GM19468 (cell line): Measurements from ENCODE around the gene UBXN10.

Source experiments
- ATAC-seq: cut with Tn5 transposase; IDR thresholded peaks from one replicate; pipeline ENCODE4 v1.9.1; 2021; ENCODE audit warnings: mild to moderate bottlenecking, moderate library complexity, moderate number of reproducible peaks; ENCODE audit not compliant: unreplicated experiment; ENCODE audit errors: extremely low read depth

The UBXN10 gene

GRCh38 chr1:20182415-20182814 lies 3.5 kb upstream of the UBXN10 start:
- no peak for ATAC-seq

DNA sequence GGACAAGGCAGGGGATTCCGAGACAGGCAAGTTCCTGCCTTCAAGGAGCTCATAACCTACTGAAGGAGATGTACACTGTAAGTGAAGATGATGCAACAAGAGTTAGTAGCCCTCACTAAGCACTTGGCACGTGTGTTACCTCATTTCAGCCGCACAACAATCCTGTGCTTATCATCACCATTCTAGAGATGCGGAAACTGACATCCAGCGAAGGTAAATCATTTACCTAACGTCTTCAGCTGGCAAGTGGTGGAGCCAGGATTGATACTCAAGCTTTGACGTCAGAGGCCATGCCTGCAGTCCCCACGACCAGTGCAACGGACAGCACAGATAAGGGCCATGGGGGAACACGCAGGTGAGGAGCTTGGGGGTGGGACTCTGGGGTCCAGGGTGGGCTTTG lies 2.9 kb upstream of the UBXN10 start:
- ATAC-seq, result no peak

GRCh38 chr1:20183616-20184271 lies 2.2 kb upstream of the UBXN10 start:
- ATAC-seq, result no peak

GRCh38 chr1:20184481-20184900 lies 1.4 kb upstream of the UBXN10 start:
- ATAC-seq, result no peak

- ATAC-seq, result no peak
Measured at GRCh38 chr1:20184997-20185833, 681 bp upstream of the UBXN10 start.

- ATAC-seq, result no peak
Measured at GRCh38 chr1:20187103-20187812, 1.4 kb downstream of the UBXN10 start.

DNA sequence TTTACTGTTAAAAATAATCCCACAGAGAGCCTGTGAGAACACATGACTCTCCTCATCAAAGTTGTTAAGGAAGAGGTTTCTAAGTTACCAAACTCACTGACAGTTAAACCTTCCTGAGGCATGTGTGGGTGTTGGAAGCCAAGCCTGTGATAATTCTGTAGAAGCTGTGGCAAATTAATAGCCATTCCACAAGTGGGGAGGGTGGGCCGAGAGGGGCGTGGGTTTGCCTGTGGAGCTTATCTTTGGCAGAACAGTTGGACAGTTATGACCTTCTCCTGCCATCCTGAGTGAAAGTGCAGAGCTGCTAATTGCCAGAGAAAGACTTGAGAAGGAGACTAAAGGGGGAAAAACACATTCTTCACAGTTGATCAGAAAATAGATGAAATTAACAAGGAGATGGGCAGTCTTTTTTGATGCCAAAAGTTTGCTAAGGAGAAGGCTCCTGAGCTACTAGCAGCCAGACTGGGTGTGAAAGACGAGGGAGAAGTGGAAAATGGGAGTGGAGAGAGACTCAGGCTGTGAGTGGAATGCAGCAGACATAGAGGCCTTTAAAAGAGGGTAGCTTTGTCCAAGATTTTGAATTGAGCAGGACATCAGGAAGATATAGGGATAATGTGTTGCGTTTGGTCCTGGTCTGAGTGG lies 2.0 kb downstream of the UBXN10 start:
- ATAC-seq, result no peak

GRCh38 chr1:20188455-20188817 lies 2.5 kb downstream of the UBXN10 start:
- ATAC-seq, result no peak

- ATAC-seq, result no peak
Measured at GRCh38 chr1:20189664-20190063, 3.8 kb downstream of the UBXN10 start.

DNA sequence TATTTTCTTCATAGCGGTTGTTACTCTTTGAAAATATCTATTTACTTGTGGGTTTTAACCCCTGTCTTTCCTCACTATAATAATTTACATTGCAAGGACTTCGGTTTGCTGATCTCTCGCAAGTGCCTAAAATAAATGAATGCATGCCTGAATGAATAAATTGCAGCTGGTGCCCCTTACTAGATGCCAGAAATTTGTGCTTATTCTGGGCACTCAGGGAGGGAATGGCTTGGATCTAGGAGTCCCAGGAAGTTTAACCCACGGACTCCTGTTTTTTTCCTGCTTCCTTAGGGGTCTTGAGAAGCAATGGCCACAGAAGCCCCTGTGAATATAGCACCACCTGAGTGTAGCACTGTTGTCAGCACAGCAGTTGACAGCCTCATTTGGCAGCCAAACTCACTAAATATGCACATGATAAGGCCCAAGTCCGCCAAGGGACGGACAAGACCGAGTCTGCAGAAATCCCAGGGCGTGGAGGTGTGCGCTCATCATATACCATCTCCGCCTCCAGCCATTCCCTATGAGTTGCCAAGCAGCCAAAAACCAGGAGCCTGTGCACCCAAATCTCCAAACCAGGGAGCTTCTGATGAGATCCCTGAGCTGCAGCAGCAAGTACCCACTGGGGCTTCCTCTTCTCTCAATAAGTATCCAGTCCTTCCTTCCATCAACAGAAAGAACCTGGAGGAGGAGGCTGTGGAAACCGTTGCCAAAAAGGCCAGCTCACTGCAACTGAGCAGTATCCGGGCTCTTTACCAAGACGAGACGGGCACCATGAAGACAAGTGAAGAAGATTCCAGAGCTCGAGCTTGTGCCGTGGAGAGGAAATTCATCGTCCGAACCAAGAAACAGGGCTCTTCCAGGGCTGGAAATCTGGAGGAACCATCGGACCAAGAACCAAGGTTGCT lies 4.6 kb downstream of the UBXN10 start:
- ATAC-seq, result no peak

- ATAC-seq, result no peak
Measured at GRCh38 chr1:20191266-20191825, 5.5 kb downstream of the UBXN10 start.

DNA sequence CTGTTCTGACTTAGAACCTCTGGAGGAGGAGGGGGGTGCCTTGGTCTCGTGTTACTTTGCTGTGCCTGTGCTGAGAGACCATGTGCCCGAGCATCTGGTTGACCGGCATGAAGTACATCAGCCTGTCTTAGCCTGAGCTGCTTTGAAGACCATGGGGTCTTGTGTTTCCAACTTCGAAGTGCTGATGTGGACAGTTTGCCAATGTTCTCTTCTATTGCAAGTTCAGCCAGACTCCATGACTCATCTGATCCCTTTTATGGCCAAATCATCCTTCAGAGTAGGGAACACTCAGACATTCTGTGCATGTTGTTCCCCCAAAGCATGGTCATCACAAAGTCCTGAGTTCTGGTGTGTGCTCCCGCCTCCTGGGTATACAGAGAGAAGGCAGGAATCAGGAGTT lies 6.5 kb downstream of the UBXN10 start:
- no peak for ATAC-seq

GRCh38 chr1:20192871-20193411 lies 7.0 kb downstream of the UBXN10 start:
- ATAC-seq, result no peak

- no peak for ATAC-seq
Measured at GRCh38 chr1:20194224-20194623, 8.3 kb downstream of the UBXN10 start.

GRCh38 chr1:20194757-20195461 lies 9.0 kb downstream of the UBXN10 start:
- ATAC-seq, result no peak

GRCh38 chr1:20195462-20195780 lies 9.5 kb downstream of the UBXN10 start:
- no peak for ATAC-seq

- ATAC-seq, result no peak
Measured at GRCh38 chr1:20197329-20197791, 11.5 kb downstream of the UBXN10 start.

GRCh38 chr1:20198296-20198695 lies 12.4 kb downstream of the UBXN10 start:
- ATAC-seq, result no peak

DNA sequence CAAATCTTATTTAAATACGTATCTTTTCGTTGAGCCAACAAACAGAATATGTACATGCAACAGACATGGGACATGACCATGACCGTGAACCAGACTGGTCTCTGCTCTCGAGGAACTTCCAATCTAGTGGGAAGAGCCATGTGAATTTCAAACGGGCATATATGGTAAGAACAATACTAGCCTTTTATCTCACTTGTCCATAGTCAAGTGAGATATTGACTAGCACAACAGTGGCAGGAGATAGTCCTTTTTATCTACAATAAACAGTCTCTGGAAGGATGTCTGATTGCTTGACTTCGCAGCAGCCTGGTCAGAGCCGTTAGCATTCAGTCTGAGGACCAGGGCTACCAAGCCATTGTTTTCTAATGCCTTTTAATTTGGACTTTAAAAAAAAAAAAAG lies 13.0 kb downstream of the UBXN10 start:
- ATAC-seq, result no peak
